Endothelial cell of umbilical vein (primary cell): Measurements from ENCODE around the gene GNAS-AS1. TPM values are rescaled to one million over a fixed set of nuclear protein-coding genes. Genes with fewer than 3 reads are reported as not detected.

Source experiments
- BruUV-seq: library from RNA; stranded (reverse); fragments of 400-500 nt; replicated peaks from 2 replicates; lab custom pipeline; 2021; lab: Mats Ljungman, UMichigan
- CTCF ChIA-PET: fragments of 300-600, 350-600 bp; sonication (Branson Sonifier 250); formaldehyde crosslinking; loops from one replicate; lab custom pipeline; 2021; ENCODE audit warnings: antibody characterized with exemption, inconsistent platforms; lab: Charles Lee
- POLR2A ChIA-PET: fragments of 300-600, 350-600 bp; sonication (Branson Sonifier 250); formaldehyde crosslinking; loops from one replicate; lab custom pipeline; 2021; ENCODE audit warnings: antibody characterized with exemption, inconsistent platforms; lab: Charles Lee
- DNase-seq: peaks from one replicate; pipeline ENCODE4 v3.0.0-alpha.2; 2011; ENCODE audit warnings: low read depth, low spot score
- FAIRE-seq: peaks from 2 replicates; lab custom pipeline; 2011; peaks lifted over from hg19 to GRCh38; lab: Jason Lieb, UNC
- H2AFZ ChIP-seq: 2 replicates; pipeline ENCODE4 v1.6.0; 2012; ENCODE audit warnings: low read depth, low read length, control low read depth, inconsistent platforms
- H3K27ac ChIP-seq: 2 replicates; pipeline ENCODE4 v1.5.1; 2011; ENCODE audit warnings: low read depth, mild to moderate bottlenecking, control low read depth, low read length, moderate library complexity; ENCODE audit not compliant: insufficient read depth
- H3K27me3 ChIP-seq, 2 experiments: 2 replicates each; pipeline versions ENCODE4 v1.6.0 to v1.6.1; 2011; ENCODE audit warnings: low read length in 2 of 2, mixed read lengths in 1 of 2; ENCODE audit not compliant: control insufficient read depth in 2 of 2, insufficient read depth in 2 of 2
- H3K36me3 ChIP-seq, 2 experiments: 2 replicates in 1 of 2; 3 replicates in 1 of 2; pipeline ENCODE4 v1.5.1; 2011; ENCODE audit warnings: low read length in 2 of 2, mild to moderate bottlenecking in 1 of 2, moderate library complexity in 1 of 2; ENCODE audit not compliant: control insufficient read depth in 2 of 2, insufficient read depth in 2 of 2; ENCODE audit errors: extremely low read depth in 1 of 2
- H3K4me1 ChIP-seq: 3 replicates; pipeline ENCODE4 v1.5.1; 2011; ENCODE audit warnings: mild to moderate bottlenecking, low read length; ENCODE audit not compliant: control insufficient read depth, insufficient read depth; ENCODE audit errors: extremely low read depth
- H3K4me2 ChIP-seq: 2 replicates; pipeline ENCODE4 v1.6.1; 2011; ENCODE audit warnings: low read length, control low read depth, mixed read lengths; ENCODE audit not compliant: insufficient read depth
- H3K4me3 ChIP-seq, 3 experiments: fragments of 200-600 bp in 1 of 3; sonication (generic), shearing (Covaris generic) in 1 of 3; replicated peaks in 1 of 3; 2 replicates each; pipeline ENCODE4 v1.5.1; 2011 to 2016; ENCODE audit warnings: control low read depth in 3 of 3, low read length in 3 of 3, mild to moderate bottlenecking in 2 of 3, inconsistent platforms in 1 of 3, low read depth in 1 of 3, moderate library complexity in 1 of 3; ENCODE audit not compliant: insufficient read depth in 1 of 3
- H3K79me2 ChIP-seq: 2 replicates; pipeline ENCODE4 v1.6.0; 2012; ENCODE audit warnings: low read length, inconsistent platforms; ENCODE audit not compliant: control insufficient read depth, insufficient read depth
- H3K9ac ChIP-seq: replicated peaks from 2 replicates; pipeline ENCODE3; 2011; ENCODE audit warnings: low read length, control low read depth; ENCODE audit not compliant: insufficient read depth; ENCODE audit errors: extremely low read depth
- H3K9me1 ChIP-seq: replicated peaks from 3 replicates; pipeline ENCODE4 v1.6.0; 2011; ENCODE audit warnings: mild to moderate bottlenecking, low read length; ENCODE audit not compliant: control insufficient read depth, insufficient read depth; ENCODE audit errors: extremely low read depth
- H3K9me3 ChIP-seq: replicated peaks from 2 replicates; pipeline ENCODE4 v1.5.1; 2012; ENCODE audit warnings: low read length, inconsistent platforms; ENCODE audit not compliant: control insufficient read depth, insufficient read depth
- H4K20me1 ChIP-seq: replicated peaks from 2 replicates; pipeline ENCODE3; 2011; ENCODE audit warnings: mild to moderate bottlenecking, low read length; ENCODE audit not compliant: control insufficient read depth, insufficient read depth; ENCODE audit errors: extremely low read depth
- CTCF ChIP-seq, 2 donors: IDR thresholded peaks; 1 replicate in 1 of 2; 2 replicates in 1 of 2; pipeline ENCODE4 v1.5.1; 2011; ENCODE audit warnings: low read length in 2 of 2, mild to moderate bottlenecking in 2 of 2, moderate library complexity in 2 of 2, control low read depth in 1 of 2, inconsistent platforms in 1 of 2, low read depth in 1 of 2; ENCODE audit not compliant: insufficient read depth in 1 of 2; ENCODE audit errors: extremely low read depth in 1 of 2
- EZH2 ChIP-seq: IDR thresholded peaks from 2 replicates; pipeline ENCODE4 v1.6.1; 2012; ENCODE audit warnings: borderline replicate concordance, low read depth, mild to moderate bottlenecking, moderate library complexity, low read length, inconsistent platforms; ENCODE audit not compliant: severe bottlenecking
- FOS ChIP-seq: IDR thresholded peaks from 2 replicates; pipeline ENCODE4 v1.6.1; 2011; ENCODE audit warnings: mild to moderate bottlenecking, low read length, moderate library complexity, borderline replicate concordance; ENCODE audit not compliant: insufficient read depth
- GATA2 ChIP-seq: IDR thresholded peaks from 2 replicates; pipeline ENCODE4 v1.7.0; 2011; ENCODE audit warnings: low read depth, mild to moderate bottlenecking, moderate library complexity, mixed read lengths, low read length; ENCODE audit not compliant: insufficient read length, insufficient read depth
- JUN ChIP-seq: IDR thresholded peaks from 2 replicates; pipeline ENCODE4 v1.6.1; 2011; ENCODE audit warnings: borderline replicate concordance, low read depth; ENCODE audit not compliant: insufficient read length, insufficient read depth
- MAX ChIP-seq: IDR thresholded peaks from 2 replicates; pipeline ENCODE4 v1.6.1; 2011; ENCODE audit not compliant: insufficient read depth, insufficient read length
- MYC ChIP-seq: IDR thresholded peaks from one replicate; pipeline ENCODE4 v1.6.1; 2011; ENCODE audit warnings: mild to moderate bottlenecking, low read depth, low read length
- POLR2A ChIP-seq: IDR thresholded peaks from 2 replicates; pipeline ENCODE4 v1.6.1; 2012; ENCODE audit warnings: low read depth, mild to moderate bottlenecking, control low read depth, low read length
- POLR2AphosphoS5 ChIP-seq: IDR thresholded peaks from 2 replicates; pipeline ENCODE4 v1.6.1; 2012; ENCODE audit warnings: low read depth, mild to moderate bottlenecking, control low read depth, low read length, moderate library complexity; ENCODE audit not compliant: insufficient read depth
- dilution Hi-C: fragments of 300-500 bp; cut with MboI; formaldehyde crosslinking; loops from one replicate; pipeline ENCODE4 v1.15.0; 2019; ENCODE audit warnings: low sequenced_read_pairs; ENCODE audit not compliant: extremely low pct_ligation_motif_present
- intact Hi-C: fragments of 100-400 bp; cut with micrococcal nuclease; formaldehyde crosslinking; loops from one replicate; pipeline ENCODE4 v1.10.0; 2022
- polyA plus RNA-seq, 4 experiments: library from polyadenylated mRNA; depleted of rRNA in 3 of 4; stranded (reverse) in 3 of 4; unstranded in 1 of 4; fragments of >200 nt; gene quantifications; 2 replicates each; pipeline versions ENCODE4 v1.2.1 to v1.2.3, GENCODE V29; 2011 to 2012; ENCODE audit warnings: missing spikeins in 1 of 4
- total RNA-seq: library from RNA; stranded (reverse); gene quantifications from 2 replicates; pipeline ENCODE4 v1.2.3, GENCODE V29; 2021

The GNAS-AS1 gene
- total and polyA plus RNA-seq, 2 donors (not counting 3 experiments of a cell fraction or from before 2014, with no cell fraction given) = 0.11 to 0.58 TPM

- no peaks in the 10 kb centered on the region for H3K9me1 ChIP-seq
- TF ChIP-seq JUN = no peak
- TF ChIP-seq POLR2A = no peak
- no peak for TF ChIP-seq MYC
- TF ChIP-seq EZH2 = no peak
- no peak for TF ChIP-seq MAX
- no peak for TF ChIP-seq GATA2
- no peak for TF ChIP-seq POLR2AphosphoS5
- TF ChIP-seq CTCF (IDR thresholded peaks at IDR 0.05; ENCODE audit: extremely low read depth in 1 of 2, insufficient read depth in 1 of 2, low read depth in 1 of 2, low read length in 2 of 2) = no peak
- TF ChIP-seq FOS = no peak
- H3K4me1 ChIP-seq = no peaks in the 10 kb centered on the region
- DNase-seq = no peak
- no peak overlapping the region for H3K4me3 ChIP-seq
- intact Hi-C loops = no loop called here
- no peak overlapping the region for H3K27ac ChIP-seq
- dilution Hi-C loops = loop anchor here (25.0 kb wide), 2 partner anchors 213 to 588 kb away; partner anchors contain the start of gene ANKRD60
- POLR2A ChIA-PET = no interaction called here
- H3K27me3 ChIP-seq = no peaks in the 10 kb centered on the region
- H3K79me2 ChIP-seq = no peaks in the 10 kb centered on the region
- CTCF ChIA-PET = no interaction called here
- no peak overlapping the region for H3K4me2 ChIP-seq
- no peak for FAIRE-seq
- H3K9ac ChIP-seq = no peak overlapping the region
- BruUV-seq = no TSS peak
- H3K9me3 ChIP-seq = no peaks in the 10 kb centered on the region
- H4K20me1 ChIP-seq = no peaks in the 10 kb centered on the region
- no peak overlapping the region for H2AFZ ChIP-seq
- H3K36me3 ChIP-seq = no peaks in the 10 kb centered on the region
Measured at GRCh38 chr20:58825450-58825849, 25.3 kb downstream of the GNAS-AS1 start.
